GM21528 (cell line): ENCODE results near the gene CAMK2G.
"Not testable (repeated sequence)": the region's sequence is repeated elsewhere in the genome, so short reads cannot be mapped to it uniquely, and the experiment has no call there.

ENCODE experiments used
- ATAC-seq: cut with Tn5 transposase; IDR thresholded peaks from one replicate; pipeline ENCODE4 v1.9.1; 2021; ENCODE audit warnings: mild to moderate bottlenecking, moderate library complexity; ENCODE audit not compliant: unreplicated experiment, low FRiP score

Gene CAMK2G

DNA sequence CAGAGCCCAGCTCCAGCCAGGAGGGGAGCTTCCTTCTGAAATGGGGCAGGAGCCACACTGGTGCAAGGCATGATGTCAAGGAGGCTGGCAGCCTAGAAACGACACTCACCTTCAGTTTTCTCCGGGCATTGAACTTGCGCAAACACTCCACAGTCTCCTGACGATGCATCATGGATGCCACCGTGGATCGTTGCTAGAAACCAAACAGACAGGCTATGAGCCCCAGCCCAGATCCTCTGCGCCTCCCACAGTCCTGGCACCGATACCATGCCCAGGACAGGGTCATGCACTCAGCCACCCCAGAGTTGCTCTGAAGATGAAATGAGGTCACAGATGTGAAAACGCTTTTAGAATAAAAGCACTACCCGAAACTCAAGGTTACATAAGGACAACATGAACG lies 32.0 kb downstream of the CAMK2G start:
- no peak for ATAC-seq

DNA sequence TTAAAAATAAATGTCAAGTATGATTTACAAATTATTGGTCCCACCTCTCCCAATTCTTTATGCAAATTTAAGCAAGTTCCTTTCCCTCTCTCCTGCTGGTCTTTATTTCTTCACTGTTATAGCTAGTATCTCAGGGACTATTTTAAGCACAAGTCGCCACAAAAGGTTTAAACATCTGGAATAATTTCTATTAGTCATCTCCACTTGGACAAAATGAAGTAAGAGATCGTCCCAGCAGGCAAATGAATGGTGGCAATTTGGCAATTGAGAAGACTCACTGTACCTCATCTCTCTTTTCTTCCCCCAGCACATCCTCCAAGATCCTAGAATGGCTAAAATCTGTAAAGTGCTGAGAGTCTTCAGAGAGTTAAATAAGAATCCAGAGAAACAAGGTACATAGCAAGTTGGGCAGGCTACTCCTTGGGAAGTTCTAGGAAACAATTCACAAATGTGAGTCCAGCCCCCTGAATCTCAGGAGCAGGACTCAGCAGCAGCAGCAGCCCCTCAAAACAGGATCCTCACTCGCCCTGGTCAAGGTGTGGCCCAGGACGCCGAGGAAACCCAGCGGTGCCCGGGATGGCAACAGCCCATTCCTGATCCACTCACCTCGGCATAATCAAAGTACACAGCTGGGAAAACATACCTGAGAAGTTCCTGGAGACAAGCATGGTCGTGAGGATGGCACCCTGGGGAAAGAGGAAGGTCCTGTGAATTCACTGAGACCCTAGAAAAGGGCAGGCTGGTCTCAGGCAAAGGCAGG lies 32.6 kb downstream of the CAMK2G start:
- ATAC-seq = no peak

GRCh38 chr10:73841061-73841421 lies 33.3 kb downstream of the CAMK2G start:
- no peak for ATAC-seq

DNA sequence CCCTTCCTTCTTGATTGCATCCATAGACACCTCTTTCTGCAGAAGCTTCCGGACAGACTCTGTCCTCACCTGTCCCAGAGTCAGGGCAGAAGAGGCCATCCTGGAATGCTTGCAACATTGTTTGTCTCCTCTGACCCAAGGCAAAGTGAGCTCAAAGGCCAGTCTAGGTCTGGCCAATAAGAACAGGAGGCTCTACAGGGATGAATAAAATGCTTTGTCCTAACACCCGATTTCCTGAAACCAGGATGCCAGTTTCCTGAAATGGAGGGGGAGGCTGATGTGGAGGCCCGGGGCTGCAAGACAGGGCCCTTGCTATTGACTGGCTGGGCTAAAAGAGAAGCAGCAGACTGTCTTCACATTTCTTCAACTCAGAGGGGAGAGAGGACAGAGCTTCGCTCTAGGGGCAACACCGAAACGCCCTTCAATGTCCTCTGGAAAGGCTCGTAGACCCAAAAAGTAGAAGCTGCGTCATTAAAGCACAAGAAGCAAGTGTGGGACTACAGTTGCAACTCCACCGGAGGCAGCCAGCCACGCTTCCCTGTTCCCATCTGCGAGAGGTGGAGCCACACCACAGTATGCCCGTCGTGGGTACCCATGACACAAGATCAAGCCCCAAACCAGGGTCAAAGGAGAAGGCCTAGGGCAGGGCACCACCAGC lies 33.8 kb downstream of the CAMK2G start:
- no peak for ATAC-seq

DNA sequence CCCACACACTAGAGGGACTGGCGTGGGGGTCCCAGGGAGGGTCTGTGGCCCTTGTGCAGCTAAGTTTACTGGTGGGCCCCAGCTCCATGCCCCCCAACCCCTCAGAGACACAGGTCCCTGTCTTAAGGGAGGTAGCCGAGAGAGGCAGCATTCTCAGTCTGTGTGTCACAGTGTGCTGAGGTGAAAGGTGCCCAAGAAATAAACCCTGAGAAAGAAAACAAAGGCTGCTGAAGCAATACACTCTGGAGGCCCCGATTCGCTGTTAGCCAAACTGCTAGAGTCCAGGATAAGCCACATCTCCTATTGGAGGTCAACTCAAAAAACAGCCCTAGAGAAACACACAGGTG lies 34.3 kb downstream of the CAMK2G start:
- no peak for ATAC-seq

DNA sequence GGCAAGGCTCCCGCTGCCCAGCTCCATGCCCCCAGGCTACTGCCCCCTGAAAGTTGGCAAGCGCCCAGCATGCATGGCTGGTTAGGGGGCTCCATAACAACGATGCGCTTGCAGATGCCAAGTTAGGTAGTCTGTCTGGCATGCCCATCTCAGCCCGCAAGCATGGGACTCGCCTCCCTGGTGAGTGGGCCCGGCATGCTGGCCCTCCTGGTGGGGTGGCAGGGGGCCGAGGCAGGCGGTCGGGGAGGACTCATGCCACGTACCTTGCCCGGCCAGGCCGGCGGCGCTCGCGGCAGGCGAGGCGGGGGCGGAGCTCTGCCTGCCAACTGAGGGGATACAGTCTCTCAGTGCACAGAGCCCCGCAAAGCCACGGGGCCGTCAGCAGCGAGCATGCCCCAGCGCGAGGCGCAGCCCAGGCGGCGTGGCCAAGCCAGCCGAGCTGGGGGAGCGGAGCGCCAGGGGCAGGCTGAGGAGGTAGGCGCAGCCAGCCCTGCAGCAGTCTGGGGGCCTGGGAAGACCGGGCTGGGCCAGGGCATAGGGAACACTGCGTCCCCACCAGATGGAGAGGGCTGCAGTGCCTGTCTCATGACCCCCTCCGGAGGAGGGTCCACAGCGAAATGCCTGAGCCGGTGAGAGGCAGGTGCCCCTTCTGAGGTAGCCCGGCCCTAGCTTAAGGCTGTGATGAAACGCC lies 34.9 kb downstream of the CAMK2G start:
- no peak for ATAC-seq

GRCh38 chr10:73838827-73839226 lies 35.5 kb downstream of the CAMK2G start:
- no peak for ATAC-seq

- no peak for ATAC-seq
These were observed 36.3 kb downstream of the CAMK2G start for GRCh38 chr10:73838008-73838567.

DNA sequence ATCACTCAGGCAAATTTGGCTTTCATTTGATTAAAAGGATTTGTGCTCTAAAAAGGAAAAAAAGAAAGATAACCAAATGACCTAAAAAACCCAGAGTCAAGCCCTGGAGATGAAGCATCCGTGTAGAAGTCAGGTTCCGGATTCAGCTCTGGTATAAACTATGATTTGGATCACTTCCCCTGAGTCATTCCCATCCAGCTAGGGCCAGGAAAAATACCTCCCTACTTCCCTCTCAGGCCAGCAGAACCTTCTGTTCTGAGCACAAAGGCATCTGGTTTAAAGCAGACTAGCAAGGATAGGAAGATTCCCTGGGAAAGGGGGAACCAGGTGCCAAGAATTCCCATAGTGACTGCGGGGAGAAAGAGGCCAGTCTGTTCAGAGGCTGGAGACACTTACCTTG lies 37.3 kb downstream of the CAMK2G start:
- ATAC-seq = no peak

GRCh38 chr10:73836427-73836980 lies 37.9 kb downstream of the CAMK2G start:
- ATAC-seq = no peak

DNA sequence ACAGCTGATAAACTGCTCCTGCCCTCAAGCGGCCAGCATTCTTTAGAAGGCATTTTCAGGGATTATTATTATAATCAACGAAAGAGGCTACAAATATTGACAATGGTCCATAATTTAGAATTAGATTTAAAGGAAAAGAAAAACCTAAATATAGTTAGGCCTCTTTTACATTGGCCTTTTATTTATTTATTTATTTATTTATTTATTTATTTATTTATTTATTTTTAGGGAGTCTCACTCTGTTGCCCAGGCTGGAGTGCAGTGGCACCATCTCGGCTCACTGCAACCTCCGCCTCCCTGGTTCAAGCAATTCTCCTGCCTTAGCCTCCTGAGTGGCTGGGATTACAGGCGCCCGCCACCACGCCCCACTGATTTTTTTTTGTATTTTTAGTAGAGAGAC lies 45.3 kb downstream of the CAMK2G start:
- not testable (repeated sequence) for ATAC-seq

- ATAC-seq = no peak
These were observed 46.2 kb downstream of the CAMK2G start for GRCh38 chr10:73828161-73828560.

DNA sequence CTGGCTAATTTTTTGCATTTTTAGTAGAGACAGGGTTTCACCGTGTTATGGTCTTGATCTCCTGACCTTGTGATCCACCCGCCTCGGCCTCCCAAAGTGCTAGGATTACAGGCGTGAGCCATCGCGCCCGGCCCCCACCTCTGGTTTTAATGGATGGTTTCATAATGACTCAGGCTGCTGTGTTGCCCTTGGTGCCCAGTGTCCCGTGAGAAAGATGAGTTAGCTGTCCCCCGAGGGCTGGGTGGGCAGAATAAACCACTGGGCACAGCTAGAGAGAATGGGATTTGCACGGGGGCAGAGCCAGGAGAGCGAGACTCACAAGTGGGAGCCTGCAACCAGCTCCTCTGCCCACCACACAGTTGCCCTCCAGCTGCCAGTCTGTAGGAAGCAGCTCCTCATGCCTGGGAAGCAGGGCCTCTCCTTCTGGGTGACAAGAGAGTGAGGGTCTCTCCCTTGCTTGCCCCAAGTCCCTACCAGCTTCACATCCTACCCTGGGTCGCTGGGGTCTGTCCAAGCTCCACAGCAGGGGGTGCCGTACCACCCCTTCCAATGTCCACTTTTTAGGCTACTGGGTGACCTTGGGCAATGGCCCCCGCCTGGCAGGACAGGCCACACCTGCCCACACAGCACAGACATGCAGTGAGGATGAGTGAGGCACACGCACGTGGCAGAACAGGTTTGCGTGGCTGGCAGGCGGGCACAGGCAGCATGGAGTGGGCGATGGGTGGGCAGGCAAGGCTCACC lies 46.8 kb downstream of the CAMK2G start:
- ATAC-seq = no peak

GRCh38 chr10:73824146-73824725 lies 50.1 kb downstream of the CAMK2G start:
- no peak for ATAC-seq

DNA sequence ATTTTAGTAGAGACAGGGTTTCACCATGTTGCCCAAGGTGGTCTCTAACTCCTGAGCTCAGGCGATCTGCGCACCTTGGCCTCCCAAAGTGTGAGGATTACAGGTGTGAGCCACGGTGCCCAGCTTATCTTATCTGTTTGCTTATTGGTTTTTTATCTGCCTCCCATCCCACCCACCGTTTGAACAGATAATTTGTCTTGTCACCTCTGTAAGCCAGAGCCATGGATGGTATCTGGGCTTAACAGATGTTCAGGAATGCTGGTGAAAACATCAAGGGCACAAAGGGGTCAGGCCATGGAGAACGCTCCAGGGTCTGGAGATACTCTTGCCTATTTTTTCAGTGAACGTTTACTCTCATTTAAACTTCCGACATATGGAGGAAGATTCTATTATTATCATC lies 51.0 kb downstream of the CAMK2G start:
- no peak for ATAC-seq

DNA sequence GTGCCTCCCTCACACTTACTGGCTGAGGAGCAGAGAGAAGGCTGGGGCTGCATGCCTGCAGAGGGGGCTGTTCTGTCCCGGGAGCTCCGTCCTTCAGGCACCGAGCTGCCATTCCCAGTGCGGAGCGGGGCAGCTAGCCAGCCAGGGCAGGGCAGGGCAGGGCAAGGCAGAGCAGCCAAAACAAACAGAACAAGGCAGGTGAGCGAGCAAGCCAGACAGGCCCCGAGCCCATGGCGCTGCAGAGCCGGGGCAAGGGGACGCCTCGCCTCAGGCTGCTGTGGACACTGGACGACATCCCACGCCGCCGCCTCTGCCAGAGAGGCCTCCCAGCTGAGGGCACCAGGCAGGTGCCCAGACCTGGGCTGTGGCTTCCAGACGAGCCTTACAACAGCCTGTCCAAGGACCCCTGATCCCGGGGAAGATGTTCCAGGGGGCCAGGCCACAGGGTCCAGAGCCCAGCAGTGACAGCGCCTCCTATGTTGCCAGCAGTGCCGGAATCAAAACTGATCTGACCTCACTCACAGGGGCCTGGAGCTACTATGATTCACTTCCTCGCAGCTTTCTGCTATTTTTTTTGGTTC lies 54.8 kb downstream of the CAMK2G start:
- ATAC-seq = no peak

- no peak for ATAC-seq
These were observed 55.3 kb downstream of the CAMK2G start for GRCh38 chr10:73819081-73819480.

DNA sequence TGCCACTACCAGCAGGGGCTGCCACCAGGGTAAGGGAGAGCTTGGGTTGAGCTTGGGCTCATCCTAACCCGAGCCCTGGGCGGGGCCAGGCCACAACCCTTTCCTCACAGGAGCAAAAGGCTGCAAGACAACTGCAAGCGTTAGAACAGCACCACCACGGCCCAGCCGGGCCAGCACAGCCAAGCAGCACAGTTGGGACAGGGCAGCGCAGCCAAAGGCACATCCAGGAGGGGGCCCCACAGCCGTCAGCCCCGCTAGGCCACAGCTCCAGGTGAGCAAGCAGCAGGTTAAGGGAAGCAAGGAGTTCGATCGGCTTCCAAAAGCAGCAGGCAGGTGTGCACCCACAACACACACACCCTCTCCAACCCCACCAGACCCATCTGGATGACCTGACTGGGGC lies 56.0 kb downstream of the CAMK2G start:
- ATAC-seq = no peak

DNA sequence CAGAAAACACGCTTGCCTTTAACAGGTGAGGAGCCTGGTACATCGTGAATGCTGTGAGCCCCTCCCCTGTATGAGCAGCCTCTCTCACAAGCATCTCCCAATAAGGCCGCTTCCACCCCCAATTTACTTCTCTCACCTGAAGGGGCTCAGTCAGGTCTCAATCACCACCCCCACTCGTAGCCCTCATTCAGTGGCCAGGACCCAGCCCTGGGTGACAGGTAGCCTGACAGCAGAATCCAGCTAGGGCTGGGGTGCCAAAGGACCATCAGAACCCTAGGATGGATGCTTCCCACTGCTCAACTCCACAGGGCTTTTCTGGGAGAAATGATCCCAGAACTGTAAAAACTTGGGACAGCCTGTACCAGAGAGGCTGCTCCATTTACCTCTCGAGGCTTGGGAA lies 56.5 kb downstream of the CAMK2G start:
- ATAC-seq = no peak
